K562 (cell line): ENCODE measurements around the gene MC1R. TPM values are rescaled to one million over a fixed set of nuclear protein-coding genes. Genes with fewer than 3 reads are reported as not detected.

Experiments used
- BRD4 ChIP-seq: fragments of 200-600 bp; sonication (generic); IDR thresholded peaks from 2 replicates; pipeline ENCODE4 v1.6.1; 2017; ENCODE audit warnings: inconsistent platforms
- CBX1 ChIP-seq: sonication (generic); IDR thresholded peaks from 2 replicates; pipeline ENCODE4 v1.6.1; 2016; ENCODE audit warnings: antibody characterized with exemption, low read depth, mild to moderate bottlenecking
- CSDE1 ChIP-seq, 2 experiments: fragments of 450-650 bp; IDR thresholded peaks; 2 replicates each; pipeline ENCODE4 v1.6.1; 2016; ENCODE audit warnings: mild to moderate bottlenecking in 1 of 2
- GABPB2 ChIP-seq: fragments of 250-450 bp; sonication (Bioruptor Pico); conservative IDR thresholded peaks from 2 replicates; pipeline ENCODE4 v1.5.1; 2021; ENCODE audit warnings: mild to moderate bottlenecking
- KLF1 ChIP-seq: fragments of 450-650 bp; IDR thresholded peaks from 2 replicates; pipeline ENCODE4 v1.6.1; 2016; ENCODE audit warnings: missing genetic modification characterization, missing compliant biosample characterization
- MCM7 ChIP-seq, 2 experiments: fragments of 450-650 bp; IDR thresholded peaks; 2 replicates each; pipeline ENCODE4 v1.6.1; 2016 to 2018
- NUFIP1 ChIP-seq: fragments of 450-650 bp; IDR thresholded peaks from 2 replicates; pipeline ENCODE4 v1.6.1; 2018; ENCODE audit not compliant: partially characterized antibody
- POLR2AphosphoS5 ChIP-seq: IDR thresholded peaks from 2 replicates; pipeline ENCODE4 v1.6.1; 2011; ENCODE audit warnings: mild to moderate bottlenecking, low read depth, low read length, moderate library complexity; ENCODE audit not compliant: control insufficient read depth, insufficient read depth
- SAFB2 ChIP-seq: fragments of 200-400 bp; formaldehyde crosslinking; IDR thresholded peaks from 2 replicates; pipeline ENCODE4 v1.6.1; 2018; ENCODE audit warnings: borderline replicate concordance, low read length, low read depth, moderate library complexity; ENCODE audit not compliant: severe bottlenecking
- SMAD1 ChIP-seq: fragments of 150-350 bp; IDR thresholded peaks from 2 replicates; pipeline ENCODE4 v1.6.1; 2014; ENCODE audit warnings: low read length, low read depth; ENCODE audit not compliant: partially characterized antibody
- polyA plus RNA-seq, 8 experiments: library from polyadenylated mRNA; depleted of rRNA in 4 of 8; stranded (reverse) in 5 of 8; unstranded in 3 of 8; fragments of >200 nt; fragmentation: Nextera tagmentation in 2 of 8; fragmentation: Illumina TruSeq in 1 of 8; extraction: Ambion mirVana in 2 of 8; extraction: Trizol in 1 of 8; gene quantifications; 2 replicates each; pipeline versions ENCODE4 v1.2.1 to v1.2.3, GENCODE V29; 2011 to 2014; ENCODE audit warnings: inconsistent platforms in 1 of 8, missing spikeins in 1 of 8
- total RNA-seq, 7 experiments: library from RNA; depleted of rRNA in 6 of 7; stranded (reverse); fragments of >200 nt in 6 of 7; fragmentation: Illumina TruSeq in 2 of 7; extraction: Trizol in 2 of 7; gene quantifications; 2 replicates each; pipeline versions ENCODE4 v1.2.1 to v1.2.3, GENCODE V29; 2011 to 2021; ENCODE audit warnings: low replicate concordance in 1 of 7
- TF ChIP-seq, protein P1 (sequence below): sonication (generic); formaldehyde crosslinking; IDR thresholded peaks from 2 replicates; pipeline ENCODE4 v1.8.0; 2022; ENCODE audit warnings: missing genetic modification reagents, mild to moderate bottlenecking, borderline replicate concordance
- TF ChIP-seq, protein P2 (sequence below): sonication (generic); formaldehyde crosslinking; IDR thresholded peaks from 2 replicates; pipeline ENCODE4 v1.9.0; 2022; ENCODE audit warnings: mild to moderate bottlenecking, missing genetic modification reagents
- TF ChIP-seq, protein P3 (sequence below): fragments of 250-450 bp; sonication (Bioruptor Pico); IDR thresholded peaks from 2 replicates; pipeline ENCODE4 v1.4.0; 2020; ENCODE audit warnings: borderline replicate concordance
- TF ChIP-seq, protein P4 (sequence below): fragments of 450-650 bp; formaldehyde crosslinking; IDR thresholded peaks from 2 replicates; pipeline ENCODE4 v1.4.0; 2022; ENCODE audit warnings: missing genetic modification characterization
- TF ChIP-seq, protein P5 (sequence below), 2 experiments: fragments of 450-650 bp; IDR thresholded peaks; 2 replicates each; pipeline ENCODE4 v1.6.1; 2016; ENCODE audit warnings: mild to moderate bottlenecking in 2 of 2, borderline replicate concordance in 1 of 2, low read depth in 1 of 2, moderate library complexity in 1 of 2

The MC1R gene
- total and polyA plus RNA-seq, 9 of the 15 experiments (the other 6 are each of a cell fraction or from before 2014, with no cell fraction given) = 0.14 to 5.3 (median 2.5) TPM; not detected in 1

DNA sequence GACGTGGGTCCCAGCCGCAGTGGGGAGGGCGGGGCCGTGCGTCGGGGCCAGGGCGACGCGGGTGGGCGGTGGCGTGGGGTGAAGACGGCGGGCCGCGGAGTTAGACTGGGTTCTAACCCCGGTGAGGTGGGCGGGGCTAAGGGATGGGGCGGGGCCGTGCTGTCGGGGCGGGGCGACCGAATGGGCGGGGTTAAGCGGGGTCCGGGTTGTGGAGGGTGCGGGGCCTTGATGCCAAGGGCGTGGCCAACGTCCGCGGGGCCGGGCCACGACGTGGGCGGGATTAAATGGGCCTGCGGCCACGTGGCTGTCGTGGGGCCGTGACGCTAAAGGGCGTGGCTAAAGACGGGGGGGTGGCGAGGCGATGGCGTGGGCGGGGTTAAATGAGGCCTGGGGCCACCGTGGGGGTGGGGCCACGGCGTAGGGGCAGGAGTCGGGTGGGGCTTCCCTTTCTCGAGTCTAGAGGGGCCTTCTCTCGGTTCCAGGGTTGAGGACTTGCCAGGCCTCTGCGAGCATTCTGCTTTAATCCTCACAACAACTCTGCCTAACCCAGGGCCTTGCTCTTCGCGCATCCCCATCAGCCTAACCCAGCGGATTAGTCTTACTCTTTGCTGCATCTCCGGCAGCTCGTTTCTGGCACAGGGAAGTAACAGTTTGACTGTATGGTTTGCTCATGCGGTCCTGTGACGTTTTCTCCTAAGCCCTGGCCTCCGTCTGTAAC is 44.5 kb upstream of the MC1R start (continued):
- TF ChIP-seq KLF1 (tag) = no peak
- TF ChIP-seq SAFB2 = no peak
- TF ChIP-seq GABPB2 (CRISPR knock-in tag) = no peak
- TF ChIP-seq CSDE1 (IDR thresholded peaks at IDR 0.05) = no peak
- TF ChIP-seq MCM7 (IDR thresholded peaks at IDR 0.05) = no peak
- TF ChIP-seq NUFIP1 = no peak
- TF ChIP-seq BRD4 = no peak
- TF ChIP-seq, protein P1, sequence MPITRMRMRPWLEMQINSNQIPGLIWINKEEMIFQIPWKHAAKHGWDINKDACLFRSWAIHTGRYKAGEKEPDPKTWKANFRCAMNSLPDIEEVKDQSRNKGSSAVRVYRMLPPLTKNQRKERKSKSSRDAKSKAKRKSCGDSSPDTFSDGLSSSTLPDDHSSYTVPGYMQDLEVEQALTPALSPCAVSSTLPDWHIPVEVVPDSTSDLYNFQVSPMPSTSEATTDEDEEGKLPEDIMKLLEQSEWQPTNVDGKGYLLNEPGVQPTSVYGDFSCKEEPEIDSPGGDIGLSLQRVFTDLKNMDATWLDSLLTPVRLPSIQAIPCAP (CRISPR knock-in tag) = no peak
- TF ChIP-seq, protein P2, sequence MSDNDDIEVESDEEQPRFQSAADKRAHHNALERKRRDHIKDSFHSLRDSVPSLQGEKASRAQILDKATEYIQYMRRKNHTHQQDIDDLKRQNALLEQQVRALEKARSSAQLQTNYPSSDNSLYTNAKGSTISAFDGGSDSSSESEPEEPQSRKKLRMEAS (CRISPR knock-in tag) = peak; percentile 85
- TF ChIP-seq, protein P3, sequence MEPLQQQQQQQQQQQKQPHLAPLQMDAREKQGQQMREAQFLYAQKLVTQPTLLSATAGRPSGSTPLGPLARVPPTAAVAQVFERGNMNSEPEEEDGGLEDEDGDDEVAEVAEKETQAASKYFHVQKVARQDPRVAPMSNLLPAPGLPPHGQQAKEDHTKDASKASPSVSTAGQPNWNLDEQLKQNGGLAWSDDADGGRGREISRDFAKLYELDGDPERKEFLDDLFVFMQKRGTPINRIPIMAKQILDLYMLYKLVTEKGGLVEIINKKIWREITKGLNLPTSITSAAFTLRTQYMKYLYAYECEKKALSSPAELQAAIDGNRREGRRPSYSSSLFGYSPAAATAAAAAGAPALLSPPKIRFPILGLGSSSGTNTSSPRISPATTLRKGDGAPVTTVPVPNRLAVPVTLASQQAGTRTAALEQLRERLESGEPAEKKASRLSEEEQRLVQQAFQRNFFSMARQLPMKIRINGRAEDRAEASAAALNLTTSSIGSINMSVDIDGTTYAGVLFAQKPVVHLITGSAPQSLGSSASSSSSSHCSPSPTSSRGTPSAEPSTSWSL (CRISPR knock-in tag) = no peak
- no peak for TF ChIP-seq CBX1
- no peak for TF ChIP-seq POLR2AphosphoS5
- TF ChIP-seq, protein P4, sequence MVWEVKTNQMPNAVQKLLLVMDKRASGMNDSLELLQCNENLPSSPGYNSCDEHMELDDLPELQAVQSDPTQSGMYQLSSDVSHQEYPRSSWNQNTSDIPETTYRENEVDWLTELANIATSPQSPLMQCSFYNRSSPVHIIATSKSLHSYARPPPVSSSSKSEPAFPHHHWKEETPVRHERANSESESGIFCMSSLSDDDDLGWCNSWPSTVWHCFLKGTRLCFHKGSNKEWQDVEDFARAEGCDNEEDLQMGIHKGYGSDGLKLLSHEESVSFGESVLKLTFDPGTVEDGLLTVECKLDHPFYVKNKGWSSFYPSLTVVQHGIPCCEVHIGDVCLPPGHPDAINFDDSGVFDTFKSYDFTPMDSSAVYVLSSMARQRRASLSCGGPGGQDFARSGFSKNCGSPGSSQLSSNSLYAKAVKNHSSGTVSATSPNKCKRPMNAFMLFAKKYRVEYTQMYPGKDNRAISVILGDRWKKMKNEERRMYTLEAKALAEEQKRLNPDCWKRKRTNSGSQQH (CRISPR knock-in tag) = no peak
- TF ChIP-seq, protein P5, sequence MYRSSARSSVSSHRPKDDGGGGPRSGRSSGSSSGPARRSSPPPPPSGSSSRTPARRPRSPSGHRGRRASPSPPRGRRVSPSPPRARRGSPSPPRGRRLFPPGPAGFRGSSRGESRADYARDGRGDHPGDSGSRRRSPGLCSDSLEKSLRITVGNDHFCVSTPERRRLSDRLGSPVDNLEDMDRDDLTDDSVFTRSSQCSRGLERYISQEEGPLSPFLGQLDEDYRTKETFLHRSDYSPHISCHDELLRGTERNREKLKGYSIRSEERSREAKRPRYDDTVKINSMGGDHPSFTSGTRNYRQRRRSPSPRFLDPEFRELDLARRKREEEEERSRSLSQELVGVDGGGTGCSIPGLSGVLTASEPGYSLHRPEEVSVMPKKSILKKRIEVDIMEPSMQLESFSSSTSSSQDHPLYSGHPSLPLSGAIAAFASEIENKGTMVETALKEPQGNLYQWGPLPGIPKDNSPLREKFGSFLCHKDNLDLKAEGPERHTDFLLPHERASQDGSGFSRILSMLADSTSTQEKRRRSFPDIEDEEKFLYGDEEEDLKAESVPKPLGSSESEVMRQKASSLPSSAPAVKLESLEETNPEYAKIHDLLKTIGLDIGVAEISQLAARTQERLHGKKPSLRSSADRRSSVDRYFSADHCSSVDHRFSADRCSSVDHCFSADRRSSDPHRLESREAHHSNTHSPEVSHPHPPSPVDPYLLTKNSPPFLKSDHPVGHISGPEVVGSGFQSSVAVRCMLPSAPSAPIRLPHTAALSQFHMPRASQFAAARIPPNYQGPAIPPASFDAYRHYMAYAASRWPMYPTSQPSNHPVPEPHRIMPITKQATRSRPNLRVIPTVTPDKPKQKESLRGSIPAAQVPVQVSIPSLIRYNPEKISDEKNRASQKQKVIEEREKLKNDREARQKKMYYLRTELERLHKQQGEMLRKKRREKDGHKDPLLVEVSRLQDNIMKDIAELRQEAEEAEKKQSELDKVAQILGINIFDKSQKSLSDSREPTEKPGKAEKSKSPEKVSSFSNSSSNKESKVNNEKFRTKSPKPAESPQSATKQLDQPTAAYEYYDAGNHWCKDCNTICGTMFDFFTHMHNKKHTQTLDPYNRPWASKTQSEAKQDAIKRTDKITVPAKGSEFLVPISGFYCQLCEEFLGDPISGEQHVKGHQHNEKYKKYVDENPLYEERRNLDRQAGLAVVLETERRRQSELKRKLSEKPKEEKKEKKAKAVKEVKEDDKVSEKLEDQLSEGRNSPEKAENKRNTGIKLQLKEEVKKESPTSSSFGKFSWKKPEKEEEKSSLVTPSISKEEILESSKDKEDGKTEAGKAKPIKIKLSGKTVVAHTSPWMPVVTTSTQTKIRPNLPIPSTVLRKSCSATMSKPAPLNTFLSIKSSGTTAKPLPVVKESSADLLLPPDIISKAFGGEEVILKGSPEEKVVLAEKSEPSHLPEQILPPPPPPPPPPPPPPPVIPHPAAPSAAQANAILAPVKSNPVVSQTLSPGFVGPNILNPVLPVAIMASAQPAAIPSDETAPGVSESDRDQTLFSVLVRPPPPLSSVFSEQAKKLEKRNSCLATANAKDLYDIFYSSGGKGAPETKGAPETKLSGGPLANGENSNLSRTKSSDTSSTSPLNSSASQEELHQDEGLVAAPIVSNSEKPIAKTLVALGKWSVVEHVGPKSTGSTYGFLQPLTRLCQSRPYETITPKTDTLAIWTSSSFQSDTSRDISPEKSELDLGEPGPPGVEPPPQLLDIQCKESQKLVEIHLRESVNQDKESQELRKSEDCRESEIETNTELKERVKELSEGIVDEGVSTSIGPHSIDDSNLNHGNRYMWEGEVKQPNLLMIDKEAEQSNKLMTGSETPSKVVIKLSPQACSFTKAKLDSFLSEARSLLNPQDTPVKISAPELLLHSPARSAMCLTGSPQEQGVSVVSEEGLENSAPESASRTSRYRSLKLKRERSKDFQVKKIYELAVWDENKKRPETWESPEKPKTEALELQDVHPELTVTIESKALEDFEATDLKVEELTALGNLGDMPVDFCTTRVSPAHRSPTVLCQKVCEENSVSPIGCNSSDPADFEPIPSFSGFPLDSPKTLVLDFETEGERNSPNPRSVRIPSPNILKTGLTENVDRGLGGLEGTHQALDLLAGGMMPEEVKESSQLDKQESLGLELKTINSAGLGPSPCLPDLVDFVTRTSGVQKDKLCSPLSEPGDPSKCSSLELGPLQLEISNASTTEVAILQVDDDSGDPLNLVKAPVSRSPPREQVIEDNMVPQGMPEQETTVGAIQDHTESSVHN (IDR thresholded peaks at IDR 0.05; ENCODE audit: borderline replicate concordance in 1 of 2, low read depth in 1 of 2) = no peak
- no peak for TF ChIP-seq SMAD1
